NOMO-1 treated with DMSO at 0.1 percent for 48 hours (cell line): ENCODE measurements around the gene COX7A2L.
"Not testable (repeated sequence)": the region's sequence is repeated elsewhere in the genome, so short reads cannot be mapped to it uniquely, and the experiment has no call there.

Experiments
- DNase-seq: peaks from one replicate; lab custom pipeline; 2025; ENCODE audit not compliant: unreplicated experiment; lab: John Stamatoyannopoulos, UW

The COX7A2L gene

DNA sequence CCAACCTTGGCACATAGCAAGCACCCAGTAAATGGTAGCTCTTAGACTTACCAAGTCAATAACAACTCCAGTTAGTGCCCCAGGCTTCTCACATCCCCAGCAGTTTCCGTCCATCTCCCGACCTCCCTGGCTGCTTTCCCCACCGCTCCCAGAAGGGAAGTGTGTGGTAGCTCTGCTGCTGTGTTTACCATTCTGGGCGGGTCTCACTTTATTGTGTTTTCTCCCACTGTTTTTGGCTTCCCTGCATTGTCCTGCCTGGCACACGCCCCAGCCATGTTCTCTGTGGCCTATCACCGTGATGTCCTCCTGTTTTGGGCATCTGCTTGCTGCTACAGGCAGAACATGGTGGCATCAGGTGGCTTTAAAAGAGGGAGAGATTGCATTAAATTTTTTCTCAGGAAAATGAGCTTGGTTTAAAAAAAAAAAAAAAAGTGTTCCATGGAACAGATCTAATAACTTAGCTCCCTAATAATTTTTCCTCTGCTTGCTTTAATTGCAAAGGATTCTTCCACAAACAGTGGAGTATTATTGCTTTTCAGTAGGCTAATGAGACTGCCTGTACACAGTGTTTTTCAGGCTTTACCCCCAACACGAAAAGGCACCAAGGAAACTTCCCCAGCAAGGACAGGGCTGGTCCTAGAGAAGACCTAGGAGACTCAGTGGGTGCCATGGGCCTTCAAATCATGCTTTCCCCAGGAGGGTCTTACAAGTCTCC is 8.0 kb upstream of the COX7A2L start:
- no peak for DNase-seq

DNA sequence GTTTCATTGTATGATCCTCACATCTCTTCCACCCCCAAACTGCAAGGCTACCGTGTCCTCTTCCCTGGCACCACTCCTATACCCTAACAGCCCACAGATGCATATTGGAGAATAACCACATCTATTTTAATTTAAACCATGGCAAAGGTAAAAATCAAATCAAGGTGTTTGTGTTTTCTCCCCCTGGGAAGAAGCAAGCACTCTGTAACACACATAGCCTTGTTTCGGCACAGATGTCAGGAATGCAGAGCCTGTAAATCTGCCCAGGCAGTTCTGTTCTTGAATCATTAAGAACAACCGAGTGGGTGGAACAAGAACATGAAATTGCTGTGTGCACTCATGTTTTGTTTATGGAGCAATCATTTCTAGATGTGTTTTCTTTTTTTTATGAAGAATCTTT is 6.8 kb upstream of the COX7A2L start:
- no peak for DNase-seq

GRCh38 chr2:42366411-42366810 is 5.4 kb upstream of the COX7A2L start:
- DNase-seq, result no peak

DNA sequence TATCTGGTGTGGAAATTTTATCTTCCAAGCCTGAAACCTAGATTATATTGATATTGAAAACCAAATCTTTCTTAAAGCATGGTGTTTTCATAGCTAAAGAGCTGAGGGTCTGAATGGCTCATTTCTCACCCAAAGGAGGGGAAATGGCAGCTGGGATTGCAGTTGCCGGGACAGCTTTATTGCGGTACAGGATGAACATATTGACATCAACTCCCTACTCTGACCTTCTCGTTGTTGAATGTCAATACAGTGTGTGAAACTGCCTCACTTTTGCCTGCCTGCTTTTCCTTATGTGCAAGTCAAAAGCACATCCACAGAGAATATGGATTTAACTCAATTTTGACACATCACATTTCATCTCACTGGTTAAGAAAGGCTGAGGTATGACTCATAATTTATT is 3.6 kb upstream of the COX7A2L start:
- DNase-seq, result no peak

GRCh38 chr2:42363413-42363812 is 2.4 kb upstream of the COX7A2L start:
- DNase-seq, result no peak

DNA sequence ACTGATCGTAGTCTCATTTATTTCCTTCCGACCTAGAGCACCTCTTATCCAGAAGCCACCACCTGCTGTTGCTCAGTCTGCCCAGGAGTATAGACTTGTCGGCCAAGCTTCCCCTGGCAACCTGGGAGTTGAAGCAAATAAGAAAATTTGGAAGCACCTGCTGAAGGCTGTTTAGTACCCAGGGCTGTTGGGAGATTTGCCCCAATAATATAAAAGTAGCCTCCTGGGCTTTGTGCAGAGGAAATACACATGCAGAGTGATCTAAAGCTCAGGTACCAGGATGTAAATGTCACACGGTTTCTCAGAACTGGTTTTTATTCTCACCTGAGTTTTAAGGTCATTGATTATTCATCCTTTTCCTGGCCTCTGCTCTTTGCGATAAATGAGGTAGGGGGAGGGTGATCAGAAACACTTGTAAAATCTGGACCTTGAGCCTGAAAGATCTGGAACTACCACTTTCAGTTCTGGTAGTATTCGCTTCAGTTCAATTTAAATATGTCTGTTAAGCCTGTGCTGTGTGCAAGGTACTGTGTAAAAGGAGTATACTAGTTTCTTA is 789 bp upstream of the COX7A2L start:
- DNase-seq, result no peak

DNA sequence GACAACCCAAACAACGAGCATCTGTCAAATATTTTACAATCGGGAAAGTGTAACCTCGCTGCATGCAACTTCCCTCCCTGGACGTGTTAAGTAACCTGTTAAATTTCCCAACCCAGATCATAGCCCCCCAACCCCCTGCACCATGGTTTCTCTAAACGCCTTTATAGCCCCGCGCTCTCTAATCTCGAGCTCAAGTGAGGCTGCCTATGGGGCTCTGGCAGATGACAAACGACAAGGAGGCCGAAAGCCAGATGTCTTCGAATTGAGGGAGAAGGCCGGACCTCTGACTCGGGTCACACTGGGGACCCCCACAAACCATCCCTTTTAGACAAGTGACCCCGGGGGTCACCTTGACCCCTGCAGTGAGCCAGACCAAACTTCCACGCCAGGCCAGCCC is 526 bp downstream of the COX7A2L start:
- no peak for DNase-seq

GRCh38 chr2:42359965-42360483 is 993 bp downstream of the COX7A2L start:
- DNase-seq, result peak; percentile 80

DNA sequence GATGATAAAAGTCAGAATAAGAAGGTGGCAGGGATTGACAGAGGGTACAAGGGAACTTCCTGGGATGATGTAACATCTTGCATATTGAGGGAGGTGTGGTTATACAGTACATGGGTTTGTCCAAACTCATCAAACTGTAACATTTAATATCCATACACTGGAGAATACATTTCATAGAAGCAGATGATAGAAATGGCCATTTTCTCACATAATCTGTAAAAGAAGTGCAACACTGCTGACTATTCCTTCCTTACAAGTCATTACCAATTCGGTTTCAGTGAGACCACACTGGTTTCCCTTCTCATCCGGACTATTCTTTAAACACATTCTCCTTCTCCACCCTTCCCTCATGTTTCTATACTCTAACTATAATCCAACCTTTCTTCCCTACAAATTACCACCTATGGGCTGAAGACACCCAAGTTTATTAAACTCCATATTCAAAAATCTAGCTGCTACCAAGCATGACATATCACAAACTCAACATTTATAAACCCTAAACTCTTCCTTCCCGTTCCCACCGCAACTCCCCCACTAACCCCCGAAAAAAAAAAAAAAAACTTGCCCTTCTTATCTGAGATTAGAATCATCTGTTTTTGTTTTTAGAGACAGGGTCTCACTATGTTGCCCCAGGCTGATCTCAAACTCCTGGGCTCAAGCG is 1.6 kb downstream of the COX7A2L start:
- no peak for DNase-seq

DNA sequence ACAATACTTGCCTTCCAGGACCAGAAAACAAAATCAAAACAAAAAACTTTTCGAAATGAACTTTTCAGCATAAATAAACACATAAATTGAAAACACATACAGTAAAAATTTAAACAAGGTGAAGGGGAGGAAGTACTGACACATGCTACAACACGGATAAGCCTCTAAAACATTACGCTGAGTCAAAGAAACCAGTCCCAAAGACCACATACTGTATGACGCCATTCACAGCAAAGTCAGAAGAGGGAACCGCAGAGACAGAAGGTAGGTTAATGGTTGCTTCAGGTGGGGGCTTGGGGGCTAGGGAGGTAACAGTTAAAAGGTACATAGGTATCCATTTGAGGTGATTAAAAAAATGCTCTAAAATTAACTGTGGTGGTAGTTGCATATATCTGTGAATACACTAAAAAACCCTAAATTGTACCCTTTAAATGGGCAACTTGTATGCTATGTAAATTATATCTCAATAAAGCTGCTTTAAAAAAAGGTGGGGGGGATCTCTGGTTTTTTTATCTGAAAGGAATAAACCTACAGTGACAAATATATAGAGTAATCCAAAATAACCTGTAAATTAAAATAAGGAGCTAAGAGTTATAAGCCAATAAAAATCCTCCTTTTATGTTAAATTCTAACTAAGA is 7.1 kb downstream of the COX7A2L start:
- DNase-seq, result no peak

GRCh38 chr2:42351864-42352263 is 9.2 kb downstream of the COX7A2L start:
- no peak for DNase-seq

DNA sequence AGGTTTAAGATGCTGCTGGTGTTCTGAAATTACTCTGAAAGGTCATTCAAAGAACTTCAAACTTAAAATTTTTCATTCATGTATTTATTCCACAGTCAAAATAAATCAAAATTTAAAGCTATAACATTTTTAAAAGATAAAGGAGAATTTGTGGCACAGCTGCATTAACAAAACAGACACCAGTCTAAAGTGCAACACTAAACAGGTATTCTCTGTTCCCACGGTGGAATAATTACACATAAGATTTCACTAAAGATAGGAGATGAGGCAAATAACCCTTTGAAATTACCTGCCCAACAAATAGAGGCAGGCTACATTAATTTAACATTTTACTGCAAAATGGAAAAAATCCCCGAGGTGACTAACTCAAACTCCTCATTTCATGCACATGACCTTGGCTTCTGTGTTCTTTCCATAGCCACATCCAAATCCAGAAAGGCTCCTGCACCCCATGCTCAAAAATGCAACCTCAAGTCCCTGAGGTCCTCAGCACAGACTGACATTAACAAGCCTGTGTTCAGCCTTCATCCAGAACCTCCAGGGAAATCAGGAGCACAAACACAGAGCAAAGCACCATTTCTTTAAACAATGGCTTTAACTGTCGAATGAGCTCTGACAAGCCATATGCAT is 10.5 kb downstream of the COX7A2L start:
- no peak for DNase-seq

DNA sequence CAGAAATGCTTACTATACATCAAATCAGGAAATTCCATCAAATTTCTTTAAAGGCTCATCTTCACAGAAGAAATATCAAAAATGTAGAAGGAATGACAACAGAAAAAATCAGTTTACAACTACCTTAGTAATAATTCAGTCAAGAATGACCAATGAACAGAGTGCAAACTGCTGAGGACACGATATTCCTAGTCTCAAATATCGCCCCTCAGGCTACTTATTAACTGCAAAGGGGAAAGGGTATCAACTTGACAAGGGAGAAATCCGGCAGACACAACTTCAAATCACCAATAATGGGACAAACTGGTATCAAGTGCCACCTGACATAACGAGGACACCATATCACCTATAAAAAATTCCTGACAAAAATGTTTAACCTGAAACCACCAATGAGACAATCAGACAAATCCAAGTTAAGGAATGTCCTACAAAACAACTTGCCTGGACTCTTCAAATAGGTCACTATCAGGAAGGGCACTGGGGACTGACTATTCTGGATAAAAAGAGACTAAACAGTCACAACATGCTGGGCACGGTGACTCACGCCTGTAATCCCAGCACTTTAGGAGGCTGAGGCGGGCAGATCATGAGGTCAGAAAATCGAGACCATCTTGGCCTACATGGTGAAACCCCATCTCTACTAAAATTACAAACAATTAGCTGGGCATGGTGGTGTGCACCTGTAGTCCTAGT is 12.8 kb downstream of the COX7A2L start:
- no peak for DNase-seq

DNA sequence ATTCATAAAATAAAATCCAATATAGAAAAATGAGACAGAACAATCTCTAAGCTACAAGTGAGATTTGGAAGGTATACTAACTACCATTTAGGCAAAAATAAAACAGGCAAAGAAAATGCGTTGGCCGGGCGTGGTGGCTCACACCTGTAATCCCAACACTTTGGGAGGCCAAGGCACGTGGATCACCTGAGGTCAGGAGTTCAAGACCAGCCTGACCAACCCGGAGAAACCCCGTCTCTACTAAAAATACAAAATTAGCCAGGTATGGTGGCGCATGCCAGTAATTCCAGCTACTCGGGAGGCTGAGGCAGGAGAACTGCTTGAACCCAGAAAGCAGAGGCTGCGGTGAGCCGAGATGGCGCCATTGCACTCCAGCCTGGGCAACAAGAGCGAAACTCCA is 13.5 kb downstream of the COX7A2L start:
- DNase-seq, result not testable (repeated sequence)

- not testable (repeated sequence) for DNase-seq
These were observed 14.2 kb downstream of the COX7A2L start for GRCh38 chr2:42346856-42347255.

DNA sequence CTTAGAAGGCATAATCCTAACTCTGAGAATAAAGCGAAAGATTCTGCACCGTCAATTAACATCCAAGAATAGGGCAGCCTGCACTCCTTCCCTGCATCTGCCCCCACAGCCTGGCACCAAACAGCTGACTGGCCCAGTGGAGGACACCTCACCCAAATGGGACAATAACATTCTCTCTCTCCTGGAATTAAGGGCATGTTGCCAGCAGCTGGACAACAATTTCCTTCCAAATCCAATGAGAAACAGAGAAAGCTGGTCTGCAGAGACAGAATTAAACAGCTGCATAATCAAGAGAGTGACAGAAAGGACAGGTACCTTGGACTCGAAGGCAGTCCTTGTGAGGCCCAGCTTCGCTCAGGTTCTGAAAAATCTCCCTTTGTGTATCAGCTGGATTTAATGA is 15.0 kb downstream of the COX7A2L start:
- DNase-seq, result no peak

GRCh38 chr2:42342795-42343241 is 18.2 kb downstream of the COX7A2L start:
- no peak for DNase-seq

- DNase-seq, result no peak
These were observed 18.8 kb downstream of the COX7A2L start for GRCh38 chr2:42342061-42342794.

GRCh38 chr2:42340938-42341636 is 19.9 kb downstream of the COX7A2L start:
- DNase-seq, result no peak
